ENCODE results near the gene TEX38.
"Not testable (repeated sequence)": the region's sequence is repeated elsewhere in the genome, so short reads cannot be mapped to it uniquely, and the experiment has no call there.

DNA sequence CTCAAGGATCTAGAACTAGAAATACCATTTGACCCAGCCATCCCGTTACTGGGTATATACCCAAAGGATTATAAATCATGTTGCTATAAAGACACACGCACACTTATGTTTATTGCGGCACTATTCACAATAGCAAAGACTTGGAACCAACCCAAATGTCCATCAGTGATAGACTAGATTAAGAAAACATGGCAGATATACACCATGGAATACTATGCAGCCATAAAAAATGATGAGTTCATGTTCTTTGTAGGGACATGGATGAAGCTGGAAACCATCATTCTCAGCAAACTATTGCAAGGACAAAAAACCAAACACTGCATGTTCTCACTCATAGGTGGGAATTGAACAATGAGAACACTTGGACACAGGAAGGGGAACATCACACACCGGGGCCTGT is 23.0 kb downstream of the TEX38 start:
- not testable (repeated sequence) for TF ChIP-seq CTCF, POLR2A (IDR thresholded peaks at IDR 0.05)
